ENCODE measurements around the gene TTC9.

- no peak for TF ChIP-seq POLR2A (IDR thresholded peaks at IDR 0.05; ENCODE audit: low read length)
- no peak for TF ChIP-seq GATA1 (IDR thresholded peaks at IDR 0.05; ENCODE audit: low read depth, low read length)
Observed at GRCh38 chr14:70724944-70725343, 83.2 kb downstream of the TTC9 start.

All from erythroblast (primary cell).